Measurements from ENCODE around the gene PRKN. TPM values are rescaled to one million over a fixed set of nuclear protein-coding genes. Genes with fewer than 3 reads are reported as not detected.

Gene PRKN
- polyA plus RNA-seq, 3 donors = 8.1 to 15.1 (median 11.4) TPM

DNA sequence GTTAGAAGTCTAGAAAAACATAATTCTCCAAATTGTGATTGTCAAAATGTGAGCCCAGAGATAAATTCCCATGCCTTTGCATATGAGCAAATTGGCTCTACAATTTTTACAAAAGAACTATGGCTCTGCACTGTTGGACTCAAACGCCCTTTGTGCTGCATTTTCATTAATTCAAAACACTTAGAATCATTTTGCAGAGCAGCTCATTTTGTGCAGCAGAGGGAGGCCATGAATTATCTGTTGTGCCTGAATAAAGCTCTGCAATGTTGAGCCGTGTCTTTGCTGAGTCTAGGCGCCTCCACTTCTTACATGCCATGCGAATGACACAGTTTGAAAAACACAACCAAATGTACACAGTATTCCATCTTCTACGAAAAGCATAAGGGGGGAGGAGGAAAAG lies 230.2 kb downstream of the PRKN start:
- DNase-seq (ENCODE audit: extremely low read depth in 1 of 11, low read depth in 9 of 11, low spot score in 4 of 11) = no peak

DNA sequence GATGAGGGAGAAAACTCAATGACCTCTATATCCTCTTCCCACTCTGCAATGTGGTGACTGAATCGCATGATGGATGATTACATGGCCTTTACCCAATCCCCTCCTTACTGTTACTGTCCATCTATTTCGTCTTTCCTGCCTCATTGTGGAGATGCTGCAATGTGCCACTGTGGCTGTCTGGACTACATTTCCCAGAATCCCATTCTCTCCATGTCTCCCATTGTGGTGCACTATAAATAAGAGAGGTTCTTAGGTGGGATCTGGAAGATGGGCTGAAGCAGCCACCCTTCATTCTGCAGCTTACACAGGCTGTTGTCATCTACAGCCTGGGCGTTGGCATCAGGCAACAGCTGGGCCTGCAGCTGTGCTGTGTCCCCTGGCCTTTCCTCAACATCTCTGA lies 233.6 kb downstream of the PRKN start:
- no peak for DNase-seq (ENCODE audit: extremely low read depth in 1 of 11, low read depth in 9 of 11, low spot score in 4 of 11)

DNA sequence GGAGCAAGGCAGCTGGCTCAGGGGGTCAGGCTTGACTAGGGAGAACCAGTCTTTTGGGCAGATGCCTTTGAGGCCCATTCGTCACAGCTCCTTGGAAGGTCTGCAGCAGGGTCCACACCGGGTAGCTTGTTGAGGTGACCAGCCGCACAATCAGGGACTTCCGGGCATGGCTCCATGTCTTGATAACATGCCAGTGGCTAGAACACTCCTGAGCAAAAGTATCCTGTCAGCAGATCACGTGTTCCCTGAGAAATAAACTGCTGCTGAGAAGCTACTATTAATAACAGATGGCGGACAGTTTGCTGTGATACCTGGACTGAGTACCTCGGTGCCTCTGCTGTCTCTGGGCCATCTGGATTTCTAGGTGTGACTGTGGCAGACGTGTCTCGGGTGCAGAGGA lies 235.9 kb downstream of the PRKN start:
- DNase-seq (ENCODE audit: extremely low read depth in 1 of 11, low read depth in 9 of 11, low spot score in 4 of 11) = no peak

DNA sequence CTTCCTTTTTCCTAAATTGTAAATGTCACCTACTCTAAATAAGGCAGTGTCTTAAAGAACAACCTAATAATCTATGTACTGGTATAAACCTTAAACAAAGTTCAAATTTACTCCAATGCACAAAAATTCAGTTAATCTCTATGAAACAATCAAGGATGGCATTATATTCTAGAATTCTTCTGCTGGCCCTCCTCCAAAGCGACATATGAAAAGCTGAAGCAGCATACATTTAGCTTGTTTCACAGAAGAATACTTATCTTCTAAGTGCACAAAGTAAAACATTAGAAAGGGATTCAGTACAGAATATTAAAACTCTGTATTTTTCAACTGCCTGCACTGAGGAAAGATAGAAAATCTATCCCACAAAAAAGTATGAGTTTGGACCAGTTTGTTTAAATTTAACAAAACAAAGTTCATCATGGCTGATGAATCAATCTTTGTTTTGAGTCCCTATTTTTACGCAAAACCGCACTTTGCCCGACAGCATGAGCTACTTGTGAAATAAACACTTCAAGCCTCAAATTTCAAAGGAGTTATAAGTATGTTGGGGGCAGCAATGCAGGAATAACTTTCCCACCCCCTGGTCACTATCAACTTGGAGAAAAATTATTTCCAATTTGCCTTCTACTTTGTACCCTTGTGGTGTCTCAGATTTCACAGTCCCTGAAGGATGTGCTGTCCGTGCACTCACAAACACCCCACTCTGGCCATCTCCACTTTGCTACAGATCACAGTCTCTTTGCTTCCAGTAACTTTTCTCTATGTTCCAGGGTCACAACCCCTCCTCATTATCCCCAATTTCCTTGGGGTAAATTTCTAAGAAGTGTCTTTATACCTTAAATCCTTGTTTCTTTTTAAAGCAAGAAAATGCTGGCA lies 238.2 kb downstream of the PRKN start:
- no peak for DNase-seq (ENCODE audit: extremely low read depth in 1 of 11, low read depth in 9 of 11, low spot score in 4 of 11)

DNA sequence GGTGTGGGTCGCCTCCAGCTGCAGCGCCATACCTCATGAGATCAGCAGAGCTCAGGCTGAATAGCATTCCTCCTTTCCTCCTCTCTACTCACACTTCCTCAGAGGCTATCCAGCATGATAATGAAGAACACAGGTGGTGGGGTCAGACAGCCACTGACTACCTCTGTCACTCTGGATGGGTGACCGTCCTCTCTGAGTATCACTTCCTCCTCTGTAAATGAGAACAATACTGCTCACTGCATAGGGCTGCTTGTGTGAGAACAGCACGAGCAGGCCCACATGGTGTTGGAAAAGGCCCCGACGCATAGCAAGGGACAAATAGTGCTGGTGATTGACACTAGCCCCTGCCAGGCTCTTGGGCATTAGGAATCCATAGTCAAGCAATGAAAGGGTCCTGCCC lies 239.1 kb downstream of the PRKN start:
- DNase-seq (ENCODE audit: extremely low read depth in 1 of 11, low read depth in 9 of 11, low spot score in 4 of 11) = no peak

DNA sequence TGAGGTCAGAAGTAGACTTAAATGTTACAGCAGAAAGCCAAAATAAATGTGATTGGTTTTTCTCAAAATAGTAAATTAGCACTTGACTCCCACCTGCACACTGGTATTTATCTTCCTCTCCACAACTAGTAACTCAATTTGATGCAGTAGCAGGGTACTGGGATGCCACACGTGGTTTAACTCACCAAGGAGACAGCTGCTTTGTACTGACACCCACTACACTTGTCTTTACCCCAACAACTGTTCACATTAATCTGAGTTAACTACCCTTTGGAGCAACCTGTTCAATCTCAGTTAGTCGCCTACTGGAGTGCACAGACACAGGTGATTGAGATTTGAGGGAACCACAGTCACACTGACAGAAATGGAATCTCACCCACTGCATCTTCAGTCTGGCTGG lies 242.1 kb downstream of the PRKN start:
- DNase-seq (ENCODE audit: extremely low read depth in 1 of 11, low read depth in 9 of 11, low spot score in 4 of 11) = no peak

DNA sequence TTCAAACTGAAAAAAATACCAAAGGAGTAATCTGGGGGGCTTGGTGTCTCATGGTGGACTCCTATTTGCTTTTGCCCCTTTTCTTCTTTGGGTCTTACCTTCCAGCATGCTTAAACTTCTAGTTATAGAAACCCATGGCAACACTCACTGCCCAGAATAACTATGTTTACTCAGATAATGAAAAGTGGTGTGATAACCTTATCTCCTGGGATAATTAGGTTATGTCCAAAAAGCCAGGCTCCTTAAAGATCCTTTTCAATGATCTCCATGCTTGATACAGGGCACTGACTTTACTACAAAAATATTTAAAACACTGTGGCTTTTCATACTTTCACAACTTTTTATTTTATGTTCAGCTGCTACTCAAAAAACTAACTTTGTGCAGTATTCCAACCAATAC lies 245.6 kb downstream of the PRKN start:
- DNase-seq (ENCODE audit: extremely low read depth in 1 of 11, low read depth in 9 of 11, low spot score in 4 of 11) = no peak

DNA sequence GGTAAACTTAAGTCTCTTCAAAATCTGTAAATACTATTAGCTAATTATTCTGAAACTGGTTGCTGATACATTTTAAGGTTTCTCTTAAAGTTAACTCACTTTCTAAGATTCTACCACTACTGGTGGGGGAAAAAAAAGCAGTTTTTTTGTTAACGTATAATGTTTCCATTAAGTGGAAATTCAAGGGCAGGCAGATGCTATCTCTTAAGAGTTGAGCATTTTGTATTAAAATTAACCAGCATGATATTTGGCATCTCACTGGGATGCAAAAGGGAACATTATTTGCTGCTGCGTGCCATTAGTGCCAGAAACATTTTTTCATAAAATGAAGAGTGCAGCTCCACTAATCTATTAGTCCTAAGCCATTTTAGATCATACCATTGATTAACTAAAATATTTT lies 246.2 kb downstream of the PRKN start:
- no peak for DNase-seq (ENCODE audit: extremely low read depth in 1 of 11, low read depth in 9 of 11, low spot score in 4 of 11)

DNA sequence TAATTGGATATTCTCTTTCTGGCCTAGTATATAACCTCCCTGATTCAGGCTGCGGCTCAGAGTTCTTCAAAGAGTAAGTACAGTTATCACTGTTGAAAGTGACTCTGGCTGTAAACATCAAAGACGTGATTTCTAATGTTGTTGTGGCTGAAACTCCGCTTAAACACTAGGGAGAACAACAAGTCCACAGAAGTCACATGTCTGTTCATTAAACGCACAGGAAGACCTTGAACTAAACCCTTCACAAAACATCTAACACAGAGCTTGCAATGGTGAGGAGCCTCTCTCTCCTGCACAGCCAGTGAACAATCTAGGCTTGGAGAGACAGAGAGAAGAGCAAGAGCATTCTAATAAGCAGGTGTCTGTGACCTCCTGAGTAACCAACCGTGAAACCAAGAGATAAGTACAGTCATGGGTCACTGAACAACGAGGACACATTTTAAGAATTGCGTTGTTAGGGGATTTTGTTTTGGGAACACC lies 249.3 kb downstream of the PRKN start:
- peak in 5 of 11 donors; percentile 3 to 16 (median 12) for DNase-seq (ENCODE audit: extremely low read depth in 1 of 11, low read depth in 9 of 11, low spot score in 4 of 11)

DNA sequence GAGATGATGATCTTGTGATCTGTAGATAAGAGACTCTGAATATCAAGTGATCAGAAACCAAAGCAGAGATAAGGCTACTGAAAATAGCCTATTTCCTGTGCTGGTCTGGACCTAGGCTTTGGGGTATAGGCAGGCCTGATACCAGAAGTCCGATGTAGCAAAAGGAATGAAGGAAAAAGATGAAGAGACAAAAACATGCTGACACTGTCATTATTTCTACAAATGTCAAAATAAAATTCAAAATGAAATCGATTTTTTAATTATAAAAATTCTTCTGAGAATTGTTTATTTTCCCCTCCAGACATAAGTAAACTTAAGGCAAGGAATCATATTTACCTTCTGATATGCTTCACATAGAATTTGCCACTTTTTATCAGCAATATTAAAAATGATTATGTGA lies 252.8 kb downstream of the PRKN start:
- DNase-seq (ENCODE audit: extremely low read depth in 1 of 11, low read depth in 9 of 11, low spot score in 4 of 11) = no peak

DNA sequence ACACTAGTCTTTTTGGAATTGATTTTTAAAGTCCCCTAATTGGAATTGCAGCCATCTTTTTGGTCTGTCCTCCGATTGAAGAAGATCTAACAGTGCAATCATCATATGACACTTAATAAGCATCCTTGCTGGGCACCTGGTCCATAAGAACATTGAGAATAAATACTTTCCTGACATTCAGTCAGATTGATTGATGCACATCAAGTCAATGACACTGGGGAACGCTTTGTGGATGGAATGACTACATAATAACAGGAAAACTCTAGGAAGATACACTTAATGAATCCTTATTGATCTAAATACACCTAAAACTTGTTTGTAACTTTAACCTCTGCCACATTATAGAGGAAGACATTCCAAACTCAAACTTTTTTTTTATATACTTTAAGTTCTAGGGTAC lies 255.7 kb downstream of the PRKN start:
- no peak for DNase-seq (ENCODE audit: extremely low read depth in 1 of 11, low read depth in 9 of 11, low spot score in 4 of 11)

DNA sequence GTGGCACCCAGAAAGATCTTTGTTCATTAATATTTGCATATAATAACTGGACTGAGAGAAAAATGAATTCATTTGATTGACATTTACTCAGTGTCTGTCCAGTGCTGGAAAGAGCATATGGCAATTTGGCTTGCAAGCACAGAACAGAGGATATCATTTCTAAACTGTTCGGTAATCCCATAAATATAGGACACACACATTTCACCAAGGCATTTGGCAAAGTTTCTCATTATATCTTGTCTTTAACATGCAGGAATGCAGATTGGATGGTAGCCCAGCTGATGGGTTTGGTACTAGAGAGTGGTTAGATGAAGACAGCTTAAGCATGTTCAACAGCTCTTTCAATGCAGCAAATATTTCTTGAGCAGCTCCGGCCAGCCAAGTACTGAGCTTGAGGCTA lies 259.2 kb downstream of the PRKN start:
- DNase-seq (ENCODE audit: extremely low read depth in 1 of 11, low read depth in 9 of 11, low spot score in 4 of 11) = no peak

DNA sequence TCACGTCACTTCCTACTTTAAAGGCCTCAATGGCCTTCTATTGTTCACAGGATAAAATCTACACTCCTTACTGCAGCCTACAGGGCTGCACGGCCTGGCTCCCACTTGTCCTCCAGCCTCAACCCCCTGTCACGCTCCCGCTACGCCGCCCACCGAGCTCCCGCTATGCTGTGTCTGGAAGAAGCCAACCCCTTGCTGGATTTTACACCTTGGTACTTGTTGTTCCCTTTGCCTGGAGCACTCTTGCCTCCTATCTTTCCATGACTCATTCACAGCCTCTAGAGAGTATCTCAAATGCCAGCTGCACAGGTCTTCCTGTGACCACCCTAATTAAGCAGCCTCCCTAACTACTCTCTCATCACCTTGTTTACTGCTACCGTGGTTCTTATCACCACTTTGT lies 259.9 kb downstream of the PRKN start:
- no peak for DNase-seq (ENCODE audit: extremely low read depth in 1 of 11, low read depth in 9 of 11, low spot score in 4 of 11)

DNA sequence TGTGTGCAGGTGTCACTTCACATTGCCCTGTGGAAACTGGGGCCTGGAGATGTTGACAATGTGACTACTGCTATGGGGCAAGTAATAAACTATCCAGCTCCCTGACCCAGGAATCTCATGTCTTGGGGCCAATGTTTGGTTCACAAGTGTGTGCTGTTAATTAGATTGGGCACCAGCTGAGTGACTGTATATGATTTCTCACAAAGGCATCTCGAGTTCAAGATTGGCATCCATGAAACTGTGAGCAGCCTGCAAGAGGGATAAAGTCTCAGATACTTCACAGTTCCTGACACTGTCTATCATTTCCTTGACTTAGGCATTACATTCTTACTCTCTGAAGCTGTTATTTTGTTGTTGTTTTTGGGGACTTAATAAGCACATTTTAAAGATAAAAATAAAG lies 264.0 kb downstream of the PRKN start:
- DNase-seq (ENCODE audit: extremely low read depth in 1 of 11, low read depth in 9 of 11, low spot score in 4 of 11) = no peak

DNA sequence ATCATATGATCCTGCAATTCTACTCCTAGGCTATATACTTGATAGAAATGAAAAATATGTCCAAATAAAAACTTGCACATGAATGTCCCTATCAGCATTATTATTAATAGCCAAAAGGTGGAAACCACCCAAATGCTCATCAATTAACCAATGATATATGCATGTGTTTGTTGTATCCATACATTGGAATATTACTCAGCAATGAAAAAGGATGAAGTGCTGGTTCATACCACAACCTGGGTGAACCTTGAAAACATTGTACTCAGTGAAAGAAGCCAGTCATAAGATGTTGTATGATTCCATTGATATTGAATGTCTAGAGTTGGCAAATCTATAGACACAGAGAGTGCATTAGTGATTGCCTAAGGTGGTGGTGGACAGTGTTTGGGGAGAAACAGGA lies 267.6 kb downstream of the PRKN start:
- DNase-seq (ENCODE audit: extremely low read depth in 1 of 11, low read depth in 9 of 11, low spot score in 4 of 11) = no peak

DNA sequence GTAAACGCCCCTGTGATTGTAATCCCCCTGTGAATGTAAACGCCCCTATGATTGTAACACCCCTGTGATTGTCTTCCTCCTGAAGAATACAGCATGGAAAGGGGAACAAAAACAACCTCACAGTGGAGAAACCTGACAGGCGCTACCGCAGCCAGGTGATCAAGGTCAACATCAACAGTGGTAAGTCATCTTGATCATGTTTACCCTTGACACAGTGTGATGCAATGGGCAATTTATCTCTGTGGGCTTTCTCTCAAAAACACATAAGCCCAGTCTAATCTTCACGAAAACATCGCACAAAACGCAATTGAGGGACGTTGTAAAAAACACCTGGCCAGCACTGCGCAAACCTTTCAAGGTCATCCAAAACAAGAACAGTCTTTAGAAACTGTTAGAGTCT lies 277.2 kb downstream of the PRKN start:
- DNase-seq (ENCODE audit: extremely low read depth in 1 of 11, low read depth in 9 of 11, low spot score in 4 of 11) = no peak

DNA sequence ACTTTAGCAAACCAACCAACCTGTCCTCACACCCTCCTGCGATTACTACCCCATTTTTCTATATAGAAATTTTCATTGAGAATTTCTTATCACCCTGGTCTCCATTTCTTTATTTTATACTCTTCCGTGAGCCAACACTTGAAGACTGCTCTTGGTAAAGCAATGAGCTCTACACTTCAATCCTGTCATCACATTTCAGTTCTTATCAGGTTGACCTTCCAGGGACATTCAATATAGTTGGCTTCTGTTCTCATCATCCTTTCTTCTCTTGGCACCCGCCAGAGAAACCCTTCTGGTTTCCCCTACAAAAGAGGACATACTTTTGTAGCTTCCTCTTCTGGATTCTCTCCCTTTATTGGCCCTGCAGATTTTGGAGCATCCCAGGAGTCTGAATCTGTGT lies 279.3 kb downstream of the PRKN start:
- no peak for DNase-seq (ENCODE audit: extremely low read depth in 1 of 11, low read depth in 9 of 11, low spot score in 4 of 11)

DNA sequence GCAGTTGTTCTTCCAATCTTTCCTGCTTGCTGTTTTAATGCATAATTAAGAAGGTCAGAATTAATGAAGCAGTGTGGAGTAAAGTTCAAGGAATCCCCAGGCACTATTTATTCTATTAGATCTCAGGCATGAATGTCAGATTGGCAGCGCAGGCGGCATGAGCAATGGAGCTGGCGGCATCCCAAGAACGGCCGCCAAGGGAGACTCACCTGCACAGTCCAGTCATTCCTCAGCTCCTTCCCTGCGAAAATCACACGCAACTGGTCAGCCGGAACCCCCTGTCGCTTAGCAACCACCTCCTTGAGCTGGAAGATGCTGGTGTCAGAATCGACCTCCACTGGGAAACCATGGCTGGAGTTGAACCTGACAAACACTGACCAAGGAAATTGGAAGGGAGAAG lies 284.5 kb downstream of the PRKN start:
- peak in 9 of 11 donors; percentile 15 to 48 (median 35) for DNase-seq (ENCODE audit: extremely low read depth in 1 of 11, low read depth in 9 of 11, low spot score in 4 of 11)

DNA sequence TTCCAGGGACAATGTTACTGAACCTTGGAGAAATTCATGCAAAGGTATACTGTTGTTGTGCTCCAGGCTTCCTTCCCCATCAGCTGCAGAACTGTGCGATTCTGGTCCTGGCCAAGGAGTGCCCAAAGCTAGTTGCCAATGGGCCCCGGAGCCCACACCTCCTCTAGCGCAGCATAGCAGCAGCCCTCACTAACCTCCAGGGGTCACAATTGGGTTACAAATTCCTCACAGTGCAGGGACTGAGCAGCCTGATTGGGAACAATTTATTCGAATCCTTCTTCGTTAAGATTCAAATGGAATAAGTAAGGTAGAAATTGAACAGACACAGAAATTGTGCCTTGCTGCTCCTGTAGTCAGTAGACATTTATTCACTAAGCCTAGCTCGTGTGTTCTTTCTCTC lies 284.9 kb downstream of the PRKN start:
- DNase-seq (ENCODE audit: extremely low read depth in 1 of 11, low read depth in 9 of 11, low spot score in 4 of 11) = peak in 10 of 11 donors; percentile 19 to 57 (median 28)

DNA sequence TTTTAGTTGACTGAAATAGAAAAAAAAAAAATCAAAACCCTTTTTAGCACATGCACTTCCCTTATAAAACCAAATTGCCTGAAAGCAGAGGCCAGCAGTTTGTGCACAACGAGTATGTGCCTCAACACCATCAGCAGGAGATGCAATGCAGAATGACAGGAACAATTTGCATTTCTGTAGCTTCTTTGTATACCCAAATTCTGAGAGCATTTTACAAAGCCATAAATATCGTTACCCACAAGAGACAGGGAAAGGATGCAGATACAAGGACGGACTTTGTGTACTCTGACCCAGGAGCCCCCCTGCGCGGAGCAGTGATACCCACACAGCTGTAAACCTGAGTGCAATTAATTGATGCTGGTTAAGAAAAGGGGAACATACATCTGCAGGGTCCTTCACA lies 285.6 kb downstream of the PRKN start:
- no peak for DNase-seq (ENCODE audit: extremely low read depth in 1 of 11, low read depth in 9 of 11, low spot score in 4 of 11)

DNA sequence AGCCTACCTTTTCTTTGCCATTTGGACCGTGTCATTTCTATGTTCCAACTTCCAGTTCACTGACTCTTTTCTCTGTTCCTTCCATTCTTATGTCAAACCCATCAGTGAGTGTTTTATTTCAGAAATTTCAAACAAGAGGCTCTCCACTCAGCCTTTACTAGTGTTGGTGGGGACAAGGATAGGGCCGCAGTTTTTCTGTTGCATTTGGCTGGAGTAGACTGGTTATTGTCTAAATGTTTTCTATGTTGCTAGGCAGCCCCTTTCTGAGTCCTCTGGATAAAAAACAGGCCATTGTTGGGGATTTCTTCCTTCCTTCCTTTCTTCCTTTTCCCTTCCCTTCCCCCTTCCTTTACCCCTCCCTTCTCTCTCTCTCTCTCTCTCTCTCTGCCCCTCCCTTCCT lies 288.6 kb downstream of the PRKN start:
- no peak for DNase-seq (ENCODE audit: extremely low read depth in 1 of 11, low read depth in 9 of 11, low spot score in 4 of 11)
